WERI-Rb-1 (cell line): ENCODE measurements around the gene VPS37C.

Experiments
- DNase-seq: peaks from one replicate; pipeline ENCODE4 v3.0.0-alpha.2; 2020
- H3K27ac ChIP-seq: fragments of 250-450 bp; sonication (Bioruptor Pico); 2 replicates; pipeline ENCODE4 v1.5.1; 2020; ENCODE audit warnings: mild to moderate bottlenecking, moderate library complexity
- H3K27me3 ChIP-seq: fragments of 250-450 bp; sonication (Bioruptor Pico); 2 replicates; pipeline ENCODE4 v1.5.1; 2021; ENCODE audit warnings: mild to moderate bottlenecking, low read depth, moderate library complexity; ENCODE audit not compliant: insufficient read depth, severe bottlenecking
- H3K36me3 ChIP-seq: fragments of 250-450 bp; sonication (Bioruptor Pico); 2 replicates; pipeline ENCODE4 v1.5.1; 2020; ENCODE audit warnings: mild to moderate bottlenecking, moderate library complexity
- H3K4me3 ChIP-seq: 2 replicates; pipeline ENCODE4 v1.5.1; 2011; ENCODE audit warnings: low read depth, mild to moderate bottlenecking, control low read depth, low read length
- H3K9me3 ChIP-seq: fragments of 250-450 bp; sonication (Bioruptor Pico); 2 replicates; pipeline ENCODE4 v1.5.1; 2021; ENCODE audit warnings: mild to moderate bottlenecking, moderate library complexity; ENCODE audit not compliant: severe bottlenecking
- TF ChIP-seq, protein P1 (sequence below): IDR thresholded peaks from 2 replicates; pipeline ENCODE4 v1.5.1; 2011; ENCODE audit warnings: low read depth, mild to moderate bottlenecking, control low read depth, inconsistent platforms, low read length

The VPS37C gene

GRCh38 chr11:61129639-61130523, 31.3 kb downstream of the VPS37C start:
- Histone ChIP-seq H3K4me3 (no peak overlapping the region), H3K27ac (peak overlapping the region; percentile 63), H3K36me3 (peaks cover 24% of the 10 kb centered on the region), H3K27me3 (no peaks in the 10 kb centered on the region), H3K9me3 (no peaks in the 10 kb centered on the region)
- DNase-seq: peak; percentile 94
- TF ChIP-seq, protein P1, sequence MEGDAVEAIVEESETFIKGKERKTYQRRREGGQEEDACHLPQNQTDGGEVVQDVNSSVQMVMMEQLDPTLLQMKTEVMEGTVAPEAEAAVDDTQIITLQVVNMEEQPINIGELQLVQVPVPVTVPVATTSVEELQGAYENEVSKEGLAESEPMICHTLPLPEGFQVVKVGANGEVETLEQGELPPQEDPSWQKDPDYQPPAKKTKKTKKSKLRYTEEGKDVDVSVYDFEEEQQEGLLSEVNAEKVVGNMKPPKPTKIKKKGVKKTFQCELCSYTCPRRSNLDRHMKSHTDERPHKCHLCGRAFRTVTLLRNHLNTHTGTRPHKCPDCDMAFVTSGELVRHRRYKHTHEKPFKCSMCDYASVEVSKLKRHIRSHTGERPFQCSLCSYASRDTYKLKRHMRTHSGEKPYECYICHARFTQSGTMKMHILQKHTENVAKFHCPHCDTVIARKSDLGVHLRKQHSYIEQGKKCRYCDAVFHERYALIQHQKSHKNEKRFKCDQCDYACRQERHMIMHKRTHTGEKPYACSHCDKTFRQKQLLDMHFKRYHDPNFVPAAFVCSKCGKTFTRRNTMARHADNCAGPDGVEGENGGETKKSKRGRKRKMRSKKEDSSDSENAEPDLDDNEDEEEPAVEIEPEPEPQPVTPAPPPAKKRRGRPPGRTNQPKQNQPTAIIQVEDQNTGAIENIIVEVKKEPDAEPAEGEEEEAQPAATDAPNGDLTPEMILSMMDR: peak; percentile 100

- H3K27ac ChIP-seq: peak overlapping the region; percentile 34
- H3K9me3 ChIP-seq: no peaks in the 10 kb centered on the region
- TF ChIP-seq, protein P1: no peak
- H3K27me3 ChIP-seq: no peaks in the 10 kb centered on the region
- no peak overlapping the region for H3K4me3 ChIP-seq
- no peak for DNase-seq
- peaks cover 21% of the 10 kb centered on the region for H3K36me3 ChIP-seq
Measured at GRCh38 chr11:61128947-61129638, 32.1 kb downstream of the VPS37C start.

DNA sequence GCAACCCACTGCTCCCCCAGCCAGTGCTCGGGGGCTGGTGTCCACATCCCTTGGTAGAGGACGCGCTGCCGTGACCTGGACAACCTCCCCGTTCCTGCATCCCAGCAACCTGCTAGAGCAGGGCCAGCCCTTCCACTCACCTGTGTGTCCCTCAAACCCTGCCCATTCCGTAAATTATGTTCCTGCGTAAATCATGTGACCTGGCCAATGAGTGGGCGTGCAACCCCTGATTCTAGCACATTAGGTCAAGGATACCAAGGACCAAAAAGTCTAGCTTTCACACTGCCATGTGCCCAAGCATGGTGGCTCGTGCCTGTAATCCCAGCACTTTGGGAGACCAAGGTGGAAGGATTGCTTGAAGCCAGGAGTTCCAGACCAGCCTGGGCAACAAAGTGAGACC, 33.2 kb downstream of the VPS37C start:
- Histone ChIP-seq H3K4me3 (no peak overlapping the region), H3K27ac (no peak overlapping the region), H3K9me3 (no peaks in the 10 kb centered on the region), H3K36me3 (peaks cover 10% of the 10 kb centered on the region), H3K27me3 (no peaks in the 10 kb centered on the region)
- no peak for DNase-seq
- TF ChIP-seq, protein P1: no peak

- TF ChIP-seq, protein P1: peak; percentile 57
- no peak for DNase-seq
- Histone ChIP-seq H3K4me3 (no peak overlapping the region), H3K27ac (no peak overlapping the region), H3K27me3 (no peaks in the 10 kb centered on the region), H3K36me3 (no peaks in the 10 kb centered on the region; the same call in 1 of the 2 replicates), H3K9me3 (no peaks in the 10 kb centered on the region)
Measured at GRCh38 chr11:61126256-61126655, 35.0 kb downstream of the VPS37C start.

- H3K27ac ChIP-seq: peak overlapping the region; percentile 4; the same call in 1 of the 2 replicates
- no peak for DNase-seq
- no peaks in the 10 kb centered on the region for H3K27me3 ChIP-seq
- no peak overlapping the region for H3K4me3 ChIP-seq
- H3K36me3 ChIP-seq: no peaks in the 10 kb centered on the region; the same call in 1 of the 2 replicates
- TF ChIP-seq, protein P1: no peak
- H3K9me3 ChIP-seq: no peaks in the 10 kb centered on the region
Measured at GRCh38 chr11:61125310-61125684, 35.9 kb downstream of the VPS37C start.
